ENCODE data around the gene CLEC4G.

The CLEC4G gene

GRCh38 chr19:7756258-7756657, 24.3 kb upstream of the CLEC4G start:
- no peak for TF ChIP-seq CTCF (IDR thresholded peaks at IDR 0.05)

- no peak for TF ChIP-seq CTCF (IDR thresholded peaks at IDR 0.05)
Measured at GRCh38 chr19:7751157-7751783, 19.4 kb upstream of the CLEC4G start.

GRCh38 chr19:7748756-7749155, 16.8 kb upstream of the CLEC4G start:
- no peak for TF ChIP-seq CTCF (IDR thresholded peaks at IDR 0.05)

GRCh38 chr19:7748171-7748570, 16.3 kb upstream of the CLEC4G start:
- TF ChIP-seq CTCF (IDR thresholded peaks at IDR 0.05), result no peak

- TF ChIP-seq CTCF (IDR thresholded peaks at IDR 0.05), result no peak
Measured at GRCh38 chr19:7746903-7747884, 15.3 kb upstream of the CLEC4G start, which contains the start of gene CD209. Gene CD209 (minus strand): TSS chr19:7747534. CDS start chr19:7747511, 23 bp downstream.

- no peak for TF ChIP-seq CTCF (IDR thresholded peaks at IDR 0.05)
Measured at GRCh38 chr19:7744871-7745650, 13.2 kb upstream of the CLEC4G start.

- no peak for TF ChIP-seq CTCF (IDR thresholded peaks at IDR 0.05)
Measured at GRCh38 chr19:7744199-7744786, 12.4 kb upstream of the CLEC4G start.
